ENCODE data around the gene SPTBN5.

- TF ChIP-seq CTCF (IDR thresholded peaks at IDR 0.05), result no peak
- no peak for TF ChIP-seq POLR2A (IDR thresholded peaks at IDR 0.05)
Measured at GRCh38 chr15:41836713-41837454, 57.0 kb downstream of the SPTBN5 start.
